Motor neuron (in vitro differentiated cells): Measurements from ENCODE around the gene COL5A2. TPM values are rescaled to one million over a fixed set of nuclear protein-coding genes. Genes with fewer than 3 reads are reported as not detected.
A peak's percentile ranks its signal among the peaks of the same experiment; 100 is the strongest.

Experiments
- ATAC-seq, 8 experiments: fragments of 200-7000 bp; cut with Tn5 transposase; replicated peaks in 6 of 8; 2 replicates each; pipeline ENCODE4 v1.8.0; 2021; ENCODE audit warnings: mild to moderate bottlenecking in 8 of 8, moderate library complexity in 8 of 8
- H3K27ac ChIP-seq, 2 donors: fragments of 250-450 bp; sonication (Bioruptor Pico); 2 replicates each; pipeline ENCODE4 v1.9.0; 2021; ENCODE audit warnings: antibody characterized with exemption in 2 of 2, mild to moderate bottlenecking in 2 of 2, moderate library complexity in 1 of 2
- H3K4me1 ChIP-seq, 2 donors: fragments of 250-450 bp; sonication (Bioruptor Pico); replicated peaks in 1 of 2; 2 replicates each; pipeline ENCODE4 v1.6.1; 2021; ENCODE audit warnings: antibody characterized with exemption in 2 of 2, mild to moderate bottlenecking in 2 of 2, moderate library complexity in 1 of 2
- H3K4me3 ChIP-seq, 5 donors: fragments of 250-450 bp; sonication (Bioruptor Pico); 2 replicates each; pipeline ENCODE4 v1.9.0; 2021; ENCODE audit warnings: antibody characterized with exemption in 5 of 5, mild to moderate bottlenecking in 5 of 5, moderate library complexity in 4 of 5
- WGBS, 10 experiments: fragments of 450-650 bp; shearing (Covaris generic); methylation state at CpG; one replicate each; pipeline ENCODE4 v1.0.0; 2022; 5-methylcytosine and 5-hydroxymethylcytosine counted together
- in situ Hi-C, 9 experiments: fragments of 400-800 bp; cut with MboI; loops; one replicate each; pipeline ENCODE4 v1.15.0; 2021; ENCODE audit warnings: low sequenced_read_pairs in 9 of 9, low pct_unique_long_range_greater_than_20kb in 2 of 9; ENCODE audit not compliant: unreplicated experiment in 9 of 9
- total RNA-seq, 8 experiments: library from RNA; unstranded; fragments of 300-600 nt; gene quantifications; 2 replicates each; pipeline versions ENCODE4 v1.2.3 to v1.2.4, GENCODE V29; 2022

The COL5A2 gene
- total RNA-seq, 8 experiments from 2014 or later = 4.8 to 678 (median 190) TPM

DNA sequence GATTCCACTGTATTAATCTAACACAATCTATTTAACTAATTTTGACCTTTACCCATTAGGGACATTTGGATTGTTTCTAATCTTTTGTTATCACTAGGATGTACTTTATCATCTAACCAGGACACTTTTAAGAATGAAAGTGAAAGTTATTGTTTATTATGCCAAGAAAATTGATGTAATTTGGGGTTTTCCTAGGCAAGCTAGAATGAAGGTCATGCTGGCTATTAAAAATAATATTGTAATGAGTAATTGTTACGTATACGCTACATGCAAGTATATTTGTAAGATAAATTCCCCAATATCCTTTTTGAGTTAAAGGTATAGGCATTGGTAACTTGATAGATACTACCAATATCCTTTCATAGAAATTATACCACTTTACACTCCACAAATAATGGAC lies 74.6 kb downstream of the COL5A2 start:
- ATAC-seq = no peak
- whole genome bisulfite sequencing, 10 experiments = 92 to 100% (median 100%) methylated on average over 1 to 2 of the region's 2 CpGs; no CpG with 5 or more reads in 5 of the 10 experiments
- in situ Hi-C loops = no loop called here
- H3K27ac ChIP-seq = no peak overlapping the region
- H3K4me3 ChIP-seq = no peak overlapping the region
- no peaks in the 10 kb centered on the region for H3K4me1 ChIP-seq

DNA sequence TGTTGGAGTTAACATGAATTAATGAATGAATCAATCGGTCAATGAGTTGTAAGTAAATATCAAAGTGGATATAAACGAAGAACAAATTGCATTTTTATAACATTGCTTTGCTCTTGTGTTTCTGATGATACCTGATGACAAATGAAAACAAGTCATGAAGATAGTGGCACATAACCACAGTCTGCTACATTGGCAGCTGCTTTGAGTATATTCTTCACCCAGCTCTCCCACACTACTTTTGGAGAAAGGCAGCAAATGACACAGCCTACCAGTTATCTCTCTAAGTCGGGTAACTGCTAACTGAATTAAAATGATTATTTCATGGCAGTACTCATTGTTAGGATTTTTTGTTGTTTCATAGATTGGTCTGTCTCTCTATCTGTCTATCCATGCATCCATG lies 76.8 kb downstream of the COL5A2 start:
- Histone ChIP-seq H3K27ac (no peak overlapping the region), H3K4me3 (no peak overlapping the region), H3K4me1 (no peaks in the 10 kb centered on the region)
- in situ Hi-C loops = no loop called here
- WGBS, 10 experiments = 69 to 98% (median 90%) methylated on average over 2 to 3 of the region's 3 CpGs; no CpG with 5 or more reads in 1 of the 10 experiments
- ATAC-seq = no peak

DNA sequence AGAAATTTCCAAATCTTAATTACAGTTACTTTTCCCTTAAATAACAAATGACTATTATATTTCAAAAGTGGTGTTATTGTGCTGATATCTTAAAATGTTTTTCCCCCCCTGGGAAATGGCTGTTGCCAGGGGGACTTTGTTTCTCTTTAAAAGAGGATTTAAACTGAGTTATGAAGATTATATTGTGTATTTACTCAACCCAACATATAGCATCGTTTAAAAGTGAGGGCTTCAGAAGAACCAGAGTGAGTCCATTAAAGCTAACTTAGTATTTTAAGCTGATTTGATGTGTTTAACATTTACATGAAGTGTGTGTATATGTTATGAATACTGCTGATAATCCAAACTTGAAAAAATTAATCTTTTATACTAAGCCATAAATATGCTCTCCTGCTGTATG lies 81.6 kb downstream of the COL5A2 start:
- no peak for ATAC-seq

DNA sequence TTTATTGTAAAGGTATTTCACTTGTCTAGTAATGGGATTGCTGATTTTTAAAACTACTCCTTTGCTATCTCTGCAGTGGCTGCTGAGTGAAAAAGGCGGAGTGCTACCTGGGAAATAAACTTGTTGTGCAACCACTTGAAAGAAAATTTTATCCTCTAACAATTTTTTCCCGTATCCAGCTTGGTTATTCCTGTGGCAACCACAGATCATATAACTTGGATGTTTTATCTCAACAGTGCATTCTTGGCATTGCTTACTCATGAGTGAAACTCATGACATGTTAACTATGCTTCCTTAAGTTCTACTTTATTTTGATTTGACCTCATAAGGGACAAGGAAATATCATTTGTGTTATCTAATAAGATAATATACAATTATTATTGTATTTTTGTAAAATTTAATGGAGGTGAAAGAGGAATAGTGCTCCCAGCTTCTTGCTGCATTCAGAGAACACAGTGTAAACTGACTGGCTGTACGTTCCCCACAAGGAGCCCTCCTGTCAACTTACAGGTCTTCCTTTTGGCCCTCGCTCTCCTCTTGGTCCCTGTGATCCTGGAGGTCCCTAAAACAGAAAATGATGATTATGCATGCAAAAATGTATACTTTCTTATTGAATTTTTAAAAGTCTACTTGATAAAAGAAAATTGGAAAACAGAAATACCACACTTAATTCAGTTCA lies 82.7 kb downstream of the COL5A2 start:
- no peak for ATAC-seq
- Histone ChIP-seq H3K27ac (no peak overlapping the region), H3K4me3 (no peak overlapping the region), H3K4me1 (peaks cover 0 to 2% of the 10 kb centered on the region in 2 donors)
- in situ Hi-C loops = loop anchor here in 4 of 9 experiments (25.0 kb wide), 3 partner anchors 190 to 315 kb away; no protein-coding TSS in a partner anchor
- WGBS, 10 experiments = 32 to 100% (median 86%) methylated on average over 2 to 4 of the region's 4 CpGs

More for the DNA sequence above, 81.6 kb downstream of the COL5A2 start:
- Histone ChIP-seq H3K4me3 (no peak overlapping the region), H3K27ac (no peak overlapping the region), H3K4me1 (peaks cover 0 to 2% of the 10 kb centered on the region in 2 donors)
- 50 to 75% (median 63%) methylated on average over 1 of the region's 1 CpG; no CpG with 5 or more reads in 3 of the 10 experiments for WGBS, 10 experiments
- in situ Hi-C loops = loop anchor here in 4 of 9 experiments (25.0 kb wide), 3 partner anchors 189 to 314 kb away; no protein-coding TSS in a partner anchor

DNA sequence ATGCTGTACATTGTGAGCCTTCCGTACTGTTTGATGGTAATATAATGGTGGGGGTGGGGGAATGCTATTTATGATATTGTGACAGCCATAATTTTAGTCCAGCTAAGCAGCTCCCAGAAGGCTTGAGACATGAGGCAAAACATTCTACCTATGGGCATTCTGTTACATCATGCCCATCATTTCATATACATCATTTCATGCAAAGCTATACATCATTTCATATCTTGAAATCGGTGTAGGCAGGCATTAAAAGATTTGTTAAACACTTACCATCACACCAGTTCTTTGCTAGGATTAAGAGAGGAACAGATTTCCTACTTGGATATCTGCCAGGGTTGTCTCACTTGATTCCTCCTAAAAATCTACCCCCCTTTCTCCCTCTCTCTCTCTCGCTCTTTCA lies 84.5 kb downstream of the COL5A2 start:
- no peak for ATAC-seq
- Histone ChIP-seq H3K4me1 (peaks cover 0 to 2% of the 10 kb centered on the region in 2 donors), H3K4me3 (no peak overlapping the region), H3K27ac (no peak overlapping the region)
- 34 to 100% (median 97%) methylated on average over 1 to 3 of the region's 3 CpGs for WGBS, 10 experiments
- in situ Hi-C loops = loop anchor here in 4 of 9 experiments (25.0 kb wide), 3 partner anchors 192 to 317 kb away; no protein-coding TSS in a partner anchor

DNA sequence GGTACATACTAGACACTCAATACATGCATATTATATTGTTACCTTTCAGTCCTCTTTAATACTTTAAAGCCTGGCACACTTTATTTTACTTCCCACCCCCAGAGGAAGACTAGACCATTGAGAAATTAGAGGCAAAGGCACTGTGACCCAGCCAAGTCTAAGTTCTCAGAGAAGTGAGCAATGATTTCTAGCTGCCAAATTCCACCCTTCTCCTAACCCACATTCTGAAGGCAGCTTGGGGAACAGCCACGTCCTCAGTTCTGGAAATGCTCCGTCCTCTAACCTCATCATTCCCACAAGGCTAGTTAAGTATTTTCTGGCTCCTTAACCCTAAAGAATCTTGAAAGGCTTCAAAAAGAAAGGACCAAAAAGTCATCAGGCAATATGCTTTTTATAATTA lies 86.6 kb downstream of the COL5A2 start:
- no peak overlapping the region for H3K27ac ChIP-seq
- WGBS, 10 experiments = 58 to 100% (median 88%) methylated on average over 1 to 2 of the region's 2 CpGs; no CpG with 5 or more reads in 2 of the 10 experiments
- no peak for ATAC-seq
- H3K4me1 ChIP-seq = peaks cover 0 to 2% of the 10 kb centered on the region in 2 donors
- in situ Hi-C loops = loop anchor here in 4 of 9 experiments (25.0 kb wide), 3 partner anchors 194 to 319 kb away; no protein-coding TSS in a partner anchor
- no peak overlapping the region for H3K4me3 ChIP-seq

DNA sequence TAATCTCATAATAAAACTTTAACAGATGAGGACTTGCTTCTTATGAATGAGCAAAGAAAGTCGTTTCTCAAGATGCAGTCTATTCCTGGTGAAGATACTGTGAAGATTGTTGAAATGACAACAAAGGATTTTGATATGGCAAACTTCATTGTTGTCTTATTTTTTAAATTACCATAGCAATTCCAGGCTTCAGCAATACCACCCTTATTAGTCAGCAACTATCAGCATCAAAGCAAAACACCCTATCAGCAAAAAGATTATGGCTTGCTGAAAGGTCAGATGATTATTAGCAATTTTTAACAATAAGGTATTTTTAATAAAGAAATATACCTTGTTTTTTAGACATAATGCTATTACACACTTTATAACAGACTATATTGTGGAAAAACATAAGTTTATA lies 88.3 kb downstream of the COL5A2 start:
- Histone ChIP-seq H3K27ac (no peak overlapping the region), H3K4me1 (peaks cover 0 to 2% of the 10 kb centered on the region in 2 donors), H3K4me3 (no peak overlapping the region)
- in situ Hi-C loops = loop anchor here in 4 of 9 experiments (25.0 kb wide), 3 partner anchors 196 to 321 kb away; no protein-coding TSS in a partner anchor
- ATAC-seq = peak in 2 of 8 experiments; percentile 32 to 48
- WGBS, 10 experiments = 22 to 100% (median 59%) methylated on average over 1 of the region's 1 CpG; no CpG with 5 or more reads in 2 of the 10 experiments

DNA sequence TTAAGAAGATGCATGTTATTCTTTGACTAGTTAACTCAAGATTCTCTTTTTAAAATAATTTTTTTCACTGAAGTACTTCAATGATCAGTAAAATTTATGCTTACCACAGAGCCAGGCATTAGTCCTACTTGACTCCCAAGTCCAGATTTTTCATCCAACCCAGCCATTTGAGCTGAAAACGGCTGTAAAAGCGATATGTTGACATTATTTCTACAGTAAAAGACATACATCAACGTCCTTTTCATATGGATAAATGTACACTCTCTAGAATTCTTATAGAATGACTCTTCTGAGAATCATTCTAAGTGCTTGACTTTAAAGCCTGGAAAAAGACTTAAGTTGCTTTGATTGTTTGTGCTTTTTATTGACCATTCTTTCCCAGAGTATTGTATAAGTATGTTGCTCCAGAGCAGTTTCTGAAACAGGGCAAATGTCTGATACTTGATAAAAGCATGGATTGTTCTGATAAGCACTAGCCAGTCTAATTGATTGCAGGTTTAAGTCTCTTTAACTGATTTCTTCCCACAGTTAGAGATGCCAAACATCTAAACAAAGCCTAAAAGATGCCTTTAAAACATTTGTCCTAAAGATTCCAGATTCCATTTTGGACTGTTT lies 90.9 kb downstream of the COL5A2 start:
- ATAC-seq = no peak
- in situ Hi-C loops = loop anchor here in 4 of 9 experiments (25.0 kb wide), 3 partner anchors 199 to 324 kb away; no protein-coding TSS in a partner anchor
- H3K27ac ChIP-seq = no peak overlapping the region
- no peaks in the 10 kb centered on the region for H3K4me1 ChIP-seq
- 25 to 100% (median 75%) methylated on average over 2 to 3 of the region's 3 CpGs; no CpG with 5 or more reads in 1 of the 10 experiments for WGBS, 10 experiments
- no peak overlapping the region for H3K4me3 ChIP-seq

DNA sequence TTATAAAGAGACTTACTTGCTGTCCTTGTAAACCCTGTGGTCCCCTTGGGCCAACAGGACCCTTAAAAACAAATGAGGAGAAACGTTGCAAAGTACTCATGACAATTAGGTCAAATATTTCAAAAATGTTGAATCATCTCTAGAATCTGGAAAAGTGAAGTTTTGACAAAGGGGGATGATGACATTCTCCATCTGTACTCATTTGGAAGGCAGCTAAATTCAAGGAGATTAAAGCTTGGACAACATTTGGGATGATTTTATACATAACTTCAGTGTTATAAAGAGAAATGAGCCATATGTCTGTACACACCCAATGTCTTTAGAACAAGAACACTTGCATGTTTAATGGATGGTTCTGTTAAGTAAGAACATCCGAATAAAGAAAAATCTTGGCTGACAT lies 92.9 kb downstream of the COL5A2 start:
- 0 to 96% (median 40%) methylated on average over 1 to 2 of the region's 2 CpGs; no CpG with 5 or more reads in 2 of the 10 experiments for WGBS, 10 experiments
- H3K4me3 ChIP-seq = no peak overlapping the region

DNA sequence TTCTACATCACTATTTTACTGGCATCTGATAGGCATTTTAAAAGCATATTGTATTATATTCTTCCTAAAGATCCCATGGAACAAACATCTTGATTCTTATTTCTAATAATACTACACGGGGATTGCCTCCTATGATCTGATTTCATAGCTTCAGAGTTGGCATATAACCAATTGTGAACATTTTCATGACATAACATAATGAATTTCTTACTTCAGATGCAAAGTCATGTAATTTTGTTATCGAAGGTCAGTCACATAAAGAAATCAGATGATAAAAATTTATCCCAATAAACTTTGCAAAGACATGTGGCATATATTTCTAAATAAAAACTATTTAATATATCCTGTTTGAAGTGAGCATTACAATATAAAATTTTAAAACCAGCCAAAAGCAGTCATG lies 93.3 kb downstream of the COL5A2 start:
- in situ Hi-C loops = loop anchor here in 4 of 9 experiments (25.0 kb wide), 3 partner anchors 201 to 326 kb away; no protein-coding TSS in a partner anchor
- no peak overlapping the region for H3K27ac ChIP-seq

More for the DNA sequence above, 92.9 kb downstream of the COL5A2 start:
- Histone ChIP-seq H3K27ac (no peak overlapping the region), H3K4me1 (no peaks in the 10 kb centered on the region)
- ATAC-seq = peak in 1 of 8 experiments; percentile 38
- in situ Hi-C loops = loop anchor here in 4 of 9 experiments (25.0 kb wide), 3 partner anchors 201 to 326 kb away; no protein-coding TSS in a partner anchor

DNA sequence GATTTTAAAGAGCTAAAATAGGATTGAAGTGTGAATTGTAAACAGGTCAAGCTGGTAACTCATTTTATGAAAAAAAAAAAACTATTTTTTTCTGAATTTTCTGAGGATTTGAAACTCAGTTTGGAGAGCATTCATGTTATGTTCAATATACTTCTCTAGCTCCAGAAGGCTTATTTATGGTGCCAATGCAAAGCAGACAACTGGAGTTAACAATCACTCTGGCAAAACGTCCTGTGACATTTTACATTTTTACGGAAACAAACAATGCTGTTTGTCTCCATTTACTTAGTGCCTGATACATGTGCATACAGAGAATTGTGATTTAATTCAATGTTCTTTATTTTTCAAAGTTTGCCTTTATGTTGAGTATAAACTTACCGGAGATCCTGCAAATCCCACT lies 96.0 kb downstream of the COL5A2 start:
- H3K27ac ChIP-seq = no peak overlapping the region
- 76 to 100% (median 91%) methylated on average over 1 to 3 of the region's 3 CpGs for WGBS, 10 experiments

More for the DNA sequence above, 93.3 kb downstream of the COL5A2 start:
- Histone ChIP-seq H3K4me3 (no peak overlapping the region), H3K4me1 (no peaks in the 10 kb centered on the region)
- 20 to 100% (median 93%) methylated on average over 1 to 2 of the region's 2 CpGs; no CpG with 5 or more reads in 1 of the 10 experiments for WGBS, 10 experiments
- ATAC-seq = no peak

DNA sequence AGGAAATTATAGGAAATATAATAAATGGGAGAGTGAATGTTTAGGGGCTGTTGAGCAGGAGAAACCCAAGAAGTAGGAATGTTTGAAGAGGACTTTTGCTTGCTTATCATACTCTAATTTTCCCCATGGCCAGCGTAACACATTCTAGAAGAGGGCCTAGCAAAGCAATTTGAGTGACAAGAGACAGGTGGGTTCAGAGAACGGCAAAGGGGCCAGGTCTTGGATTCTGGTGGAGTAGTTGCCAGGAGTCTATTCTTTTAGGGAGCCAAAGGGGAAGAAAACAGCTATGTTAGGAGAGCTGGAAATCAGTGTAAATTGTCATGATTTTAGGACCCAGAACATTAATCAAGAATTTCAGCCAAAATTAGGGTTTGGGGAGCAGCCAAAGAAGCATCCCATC lies 96.5 kb downstream of the COL5A2 start:
- 14 to 100% (median 100%) methylated on average over 1 to 2 of the region's 2 CpGs; no CpG with 5 or more reads in 3 of the 10 experiments for WGBS, 10 experiments
- H3K4me3 ChIP-seq = no peak overlapping the region
- in situ Hi-C loops = loop anchor here in 4 of 9 experiments (25.0 kb wide), 3 partner anchors 204 to 329 kb away; no protein-coding TSS in a partner anchor
- ATAC-seq = no peak
- no peak overlapping the region for H3K27ac ChIP-seq
- H3K4me1 ChIP-seq = no peaks in the 10 kb centered on the region

More for the DNA sequence above, 96.0 kb downstream of the COL5A2 start:
- in situ Hi-C loops = loop anchor here in 4 of 9 experiments (25.0 kb wide), 3 partner anchors 204 to 329 kb away; no protein-coding TSS in a partner anchor
- Histone ChIP-seq H3K4me3 (no peak overlapping the region), H3K4me1 (no peaks in the 10 kb centered on the region)
- no peak for ATAC-seq
